Nephron (organoid): ENCODE measurements around the gene ARHGEF39.
A peak's percentile ranks its signal among the peaks of the same experiment; 100 is the strongest.

Experiments used
- H3K27ac Mint-ChIP-seq, 3 experiments: 2 replicates each; pipeline ENCODE4 v1.8.0; 2020; ENCODE audit warnings: mixed read lengths in 3 of 3, mild to moderate bottlenecking in 2 of 3, moderate library complexity in 1 of 3
- H3K27me3 Mint-ChIP-seq: 2 replicates; pipeline ENCODE4 v1.8.0; 2021; ENCODE audit warnings: low read depth, mild to moderate bottlenecking, moderate library complexity, mixed read lengths
- H3K36me3 Mint-ChIP-seq: 2 replicates; pipeline ENCODE4 v1.8.0; 2020; ENCODE audit warnings: low read depth, mixed read lengths
- H3K4me1 Mint-ChIP-seq: 2 replicates; pipeline ENCODE4 v1.8.0; 2020; ENCODE audit warnings: mixed read lengths
- H3K4me3 Mint-ChIP-seq, 3 experiments: 2 replicates each; pipeline ENCODE4 v1.8.0; 2020; ENCODE audit warnings: mild to moderate bottlenecking in 3 of 3, mixed read lengths in 3 of 3, moderate library complexity in 2 of 3
- H3K9me3 Mint-ChIP-seq: 2 replicates; pipeline ENCODE4 v1.8.0; 2020; ENCODE audit warnings: mixed read lengths
- CTCF ChIP-seq, 3 experiments: fragments of 200-600 bp; sonication (generic); IDR thresholded peaks; one replicate each; pipeline ENCODE4 v1.5.0; 2021; ENCODE audit warnings: antibody characterized with exemption in 3 of 3; ENCODE audit not compliant: unreplicated experiment in 3 of 3

Gene ARHGEF39

DNA sequence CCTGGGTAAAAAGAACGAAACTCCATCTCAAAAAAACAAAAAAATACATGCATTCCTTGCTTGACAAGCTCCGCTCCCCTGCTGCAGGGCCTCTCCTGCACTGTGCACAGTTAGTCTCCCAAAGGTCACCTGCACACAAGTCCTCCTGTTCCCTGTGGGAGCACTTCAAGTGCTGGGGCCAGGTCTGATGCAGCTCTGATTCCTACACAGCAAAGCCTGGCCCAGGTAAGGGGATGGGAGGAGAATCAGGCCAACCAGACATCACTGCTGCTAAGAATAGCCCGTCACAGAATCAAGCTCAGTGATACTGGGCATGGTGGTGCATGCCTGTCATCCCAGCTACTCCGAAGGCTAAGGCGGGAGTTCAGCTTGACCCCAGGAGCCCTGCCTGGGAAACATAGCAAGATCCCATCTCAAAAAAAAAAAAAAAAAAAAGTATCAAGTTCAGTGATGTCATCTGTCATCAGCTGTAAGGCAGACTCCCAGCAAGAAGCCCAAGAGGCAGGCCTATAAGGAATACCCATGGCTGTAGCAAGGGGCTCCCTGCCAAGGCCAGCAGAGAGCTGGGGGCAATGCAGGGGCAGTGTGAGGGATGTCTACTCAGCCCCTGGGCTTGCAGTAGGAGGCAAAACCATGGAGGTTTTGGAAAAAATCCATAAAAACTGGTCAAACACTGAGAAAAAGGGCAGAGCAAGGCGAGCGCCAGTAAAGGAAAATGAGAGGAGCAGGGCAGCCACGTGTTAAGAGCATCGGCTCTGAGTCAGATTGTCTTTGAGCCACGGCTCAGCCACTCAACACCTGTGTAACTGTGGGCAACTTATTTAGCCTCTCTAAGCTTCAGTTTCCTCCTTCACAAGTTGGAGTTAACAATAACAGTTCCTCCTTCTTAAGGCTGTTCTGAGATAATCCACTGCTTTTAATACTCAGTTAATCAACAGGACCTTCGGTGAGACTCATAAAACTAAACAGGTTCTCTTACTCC, 21.5 kb upstream of the ARHGEF39 start:
- peaks cover 3% of the 10 kb centered on the region for H3K27me3 Mint-ChIP-seq
- peak overlapping the region; percentile 65 to 76 (median 69) for H3K27ac Mint-ChIP-seq
- peaks cover 43% of the 10 kb centered on the region for H3K36me3 Mint-ChIP-seq
- no peaks in the 10 kb centered on the region for H3K9me3 Mint-ChIP-seq
- peak overlapping the region; percentile 69 to 100 (median 95) for H3K4me3 Mint-ChIP-seq
- H3K4me1 Mint-ChIP-seq: peaks cover 60% of the 10 kb centered on the region
- no peak for TF ChIP-seq CTCF (IDR thresholded peaks at IDR 0.05; ENCODE audit: unreplicated experiment in 3 of 3)

GRCh38 chr9:35685506-35685905, 20.5 kb upstream of the ARHGEF39 start:
- Mint-ChIP-seq H3K4me3 (peak overlapping the region in 1 of 3 experiments; percentile 42), H3K27me3 (peaks cover 3% of the 10 kb centered on the region), H3K4me1 (peaks cover 61% of the 10 kb centered on the region), H3K36me3 (peaks cover 43% of the 10 kb centered on the region), H3K9me3 (no peaks in the 10 kb centered on the region), H3K27ac (no peak overlapping the region)
- TF ChIP-seq CTCF (IDR thresholded peaks at IDR 0.05; ENCODE audit: unreplicated experiment in 3 of 3): no peak

DNA sequence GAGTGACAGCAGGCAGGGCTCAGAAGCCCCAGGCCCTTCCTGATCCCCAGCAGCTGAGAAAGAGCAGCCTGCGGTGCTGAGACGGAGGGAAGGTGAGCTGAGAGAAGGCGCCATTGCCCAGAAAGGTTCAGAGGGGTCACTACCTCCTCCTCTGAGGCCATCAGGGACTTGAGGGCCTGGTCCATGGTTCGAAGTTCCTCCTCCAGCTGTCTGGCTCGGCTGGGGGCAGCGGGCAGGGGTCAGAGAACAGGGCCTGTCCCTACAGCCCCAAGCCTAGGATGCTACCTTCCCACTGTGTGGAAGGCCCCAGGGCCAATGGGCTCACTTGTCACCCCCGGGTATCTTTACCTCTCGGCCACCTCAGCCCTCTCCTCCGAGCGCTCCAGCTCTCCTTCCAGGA, 19.9 kb upstream of the ARHGEF39 start:
- Mint-ChIP-seq H3K4me1 (peaks cover 61% of the 10 kb centered on the region), H3K4me3 (peak overlapping the region in 1 of 3 experiments; percentile 42), H3K9me3 (no peaks in the 10 kb centered on the region), H3K27ac (no peak overlapping the region), H3K27me3 (peaks cover 3% of the 10 kb centered on the region), H3K36me3 (peaks cover 43% of the 10 kb centered on the region)
- TF ChIP-seq CTCF (IDR thresholded peaks at IDR 0.05; ENCODE audit: unreplicated experiment in 3 of 3): no peak

GRCh38 chr9:35683323-35683722, 18.3 kb upstream of the ARHGEF39 start:
- H3K4me1 Mint-ChIP-seq: peaks cover 53% of the 10 kb centered on the region
- H3K36me3 Mint-ChIP-seq: peaks cover 43% of the 10 kb centered on the region
- H3K27ac Mint-ChIP-seq: peak overlapping the region in 2 of 3 experiments; percentile 17 to 52
- peaks cover 3% of the 10 kb centered on the region for H3K27me3 Mint-ChIP-seq
- no peaks in the 10 kb centered on the region for H3K9me3 Mint-ChIP-seq
- TF ChIP-seq CTCF (IDR thresholded peaks at IDR 0.05; ENCODE audit: unreplicated experiment in 3 of 3): no peak
- peak overlapping the region in 1 of 3 experiments; percentile 60 for H3K4me3 Mint-ChIP-seq

DNA sequence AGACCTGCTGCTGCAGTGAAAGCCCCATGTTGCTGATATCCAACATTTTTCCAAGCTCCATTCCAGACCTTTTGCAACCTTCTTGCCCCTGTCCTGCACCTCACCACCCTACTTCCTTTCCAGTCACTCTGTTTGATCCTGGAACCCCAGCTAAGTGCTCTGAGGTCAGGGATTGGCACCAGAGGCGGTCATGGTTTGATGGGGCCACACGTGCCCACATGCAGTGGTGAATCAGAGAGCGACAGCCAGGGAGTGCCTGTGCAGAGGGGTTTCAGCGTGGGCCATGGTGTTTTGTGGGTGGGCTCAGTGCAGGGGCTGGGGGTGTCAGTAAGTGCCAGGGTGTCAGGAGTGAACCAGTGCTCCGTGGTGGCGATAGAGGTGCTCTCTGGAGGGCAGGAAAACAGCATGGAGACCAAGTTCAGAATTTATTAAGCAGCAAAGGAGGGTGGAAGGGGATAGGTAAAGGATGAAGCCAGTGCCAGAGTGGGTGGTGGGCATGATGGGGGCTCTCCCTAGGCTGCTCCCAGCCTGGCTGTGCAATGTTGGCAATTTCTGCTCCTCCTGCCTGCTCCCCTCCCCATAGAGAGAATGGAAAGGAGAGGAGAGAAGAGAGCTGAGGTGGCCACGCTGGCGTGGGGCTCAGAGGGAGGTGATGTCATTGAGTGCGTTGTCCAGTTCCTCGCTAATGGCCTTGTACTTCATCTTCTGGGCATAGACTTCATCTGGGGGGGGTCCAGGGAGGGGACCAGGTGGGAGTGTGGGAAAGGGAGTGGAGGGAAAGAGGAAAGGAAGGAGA, 17.7 kb upstream of the ARHGEF39 start:
- Mint-ChIP-seq H3K4me1 (peaks cover 53% of the 10 kb centered on the region), H3K27me3 (peaks cover 3% of the 10 kb centered on the region), H3K36me3 (peaks cover 43% of the 10 kb centered on the region), H3K4me3 (no peak overlapping the region), H3K27ac (peak overlapping the region in 2 of 3 experiments; percentile 17 to 40), H3K9me3 (no peaks in the 10 kb centered on the region)
- no peak for TF ChIP-seq CTCF (IDR thresholded peaks at IDR 0.05; ENCODE audit: unreplicated experiment in 3 of 3)
